ENCODE results near the gene CEP104.

Gene CEP104

DNA sequence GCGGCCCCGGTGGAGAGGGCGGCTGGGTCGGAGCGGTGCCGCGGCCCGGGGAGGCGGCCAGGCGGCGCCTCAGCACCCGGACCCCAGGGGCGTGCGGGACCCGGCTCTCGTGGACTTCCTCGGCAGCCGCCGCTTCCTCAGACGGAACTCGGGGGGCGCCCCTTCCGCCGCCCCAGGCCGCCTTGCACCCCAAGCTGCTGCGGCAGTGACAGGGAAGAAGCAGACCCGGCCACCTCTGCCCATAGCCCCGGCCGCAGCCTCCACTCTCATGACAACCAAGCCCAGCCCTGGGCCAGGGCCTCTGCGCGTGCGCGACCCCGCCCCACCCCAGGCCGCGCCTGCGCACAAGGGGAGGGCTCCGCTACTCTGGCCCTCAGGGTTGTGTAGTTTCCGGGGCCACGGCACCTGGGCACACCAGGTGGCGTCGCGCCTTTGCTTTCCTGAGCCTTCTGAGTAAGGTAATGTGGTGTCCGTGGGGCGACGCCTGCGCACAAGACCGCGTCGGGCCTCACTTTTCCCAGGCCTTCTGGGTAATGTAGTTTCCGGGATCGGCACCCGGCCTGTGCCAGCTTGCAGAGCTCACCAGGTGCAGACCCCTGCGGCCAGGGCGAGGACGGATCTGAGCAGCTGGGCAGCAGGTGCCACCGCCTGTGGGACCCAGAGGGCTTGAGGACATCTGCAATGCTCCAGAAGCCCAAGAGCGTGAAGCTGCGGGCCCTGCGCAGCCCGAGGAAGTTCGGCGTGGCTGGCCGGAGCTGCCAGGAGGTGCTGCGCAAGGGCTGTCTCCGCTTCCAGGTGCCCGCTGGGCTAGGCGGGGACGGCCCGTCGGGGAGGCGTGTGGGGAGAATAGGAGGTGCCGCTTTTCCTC, at the start of gene CEP104, which contains the start of gene DFFB:
CEP104 (minus strand) TSS at position 289 of the 868 bp plus-strand sequence. CDS start 4,804 bp downstream, outside the sequence.
DFFB (plus strand) TSS at position 554 of the 868 bp plus-strand sequence; CDS start at position 682, 128 bp downstream.
- peak; percentile 99 for DNase-seq

DNA sequence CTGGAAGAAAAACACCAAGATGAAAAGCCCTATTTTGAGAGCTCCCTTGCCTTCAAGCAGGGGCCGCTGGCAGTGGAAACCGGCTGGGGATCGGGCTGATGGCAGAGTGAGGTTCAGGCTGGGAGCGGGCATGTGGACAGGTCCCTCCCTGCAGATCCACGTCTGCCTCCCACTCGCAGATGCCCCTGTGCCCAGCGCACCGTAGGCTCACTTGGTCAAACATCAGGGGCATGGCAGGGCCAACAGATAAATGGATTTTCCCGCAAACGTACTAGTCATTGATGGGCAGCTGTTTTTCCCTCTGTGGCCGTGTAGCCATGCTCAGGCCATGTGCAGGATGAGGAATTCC, 49.6 kb upstream of the CEP104 start:
- DNase-seq: no peak

DNA sequence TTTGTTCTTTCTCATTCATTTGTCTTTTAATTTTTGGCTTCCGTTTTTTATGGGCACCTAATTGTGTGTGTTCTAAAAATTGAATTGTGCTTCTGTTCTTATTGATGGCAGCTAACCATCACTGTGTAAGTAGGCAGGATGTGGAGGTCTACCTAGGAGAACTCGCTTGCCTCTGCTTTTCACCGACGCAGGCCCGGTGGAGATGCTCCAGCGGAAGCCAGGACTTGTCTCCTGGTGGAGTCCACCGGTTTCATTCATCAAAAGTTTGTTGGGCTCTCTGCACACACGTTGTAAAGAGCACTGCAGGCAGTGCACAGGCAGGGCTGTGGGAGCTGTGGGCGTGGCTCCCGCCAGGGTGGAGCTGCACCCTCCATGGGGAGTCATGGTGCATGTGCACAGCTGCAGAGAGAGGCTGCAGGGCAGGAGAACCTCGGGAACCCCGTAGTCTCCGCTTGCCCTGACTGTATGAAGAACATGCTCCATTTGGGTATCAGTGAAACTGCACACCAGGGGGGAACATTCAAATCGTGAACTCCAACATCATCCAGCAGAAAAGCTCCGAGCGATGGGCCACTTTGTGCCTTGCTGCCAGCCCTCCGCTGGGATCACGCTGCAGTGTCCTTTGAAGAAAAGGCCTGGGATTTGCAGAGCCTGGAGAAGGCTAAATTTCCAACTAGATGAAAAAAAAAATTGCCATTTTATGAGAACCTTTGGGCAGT, 49.1 kb upstream of the CEP104 start:
- no peak for DNase-seq

DNA sequence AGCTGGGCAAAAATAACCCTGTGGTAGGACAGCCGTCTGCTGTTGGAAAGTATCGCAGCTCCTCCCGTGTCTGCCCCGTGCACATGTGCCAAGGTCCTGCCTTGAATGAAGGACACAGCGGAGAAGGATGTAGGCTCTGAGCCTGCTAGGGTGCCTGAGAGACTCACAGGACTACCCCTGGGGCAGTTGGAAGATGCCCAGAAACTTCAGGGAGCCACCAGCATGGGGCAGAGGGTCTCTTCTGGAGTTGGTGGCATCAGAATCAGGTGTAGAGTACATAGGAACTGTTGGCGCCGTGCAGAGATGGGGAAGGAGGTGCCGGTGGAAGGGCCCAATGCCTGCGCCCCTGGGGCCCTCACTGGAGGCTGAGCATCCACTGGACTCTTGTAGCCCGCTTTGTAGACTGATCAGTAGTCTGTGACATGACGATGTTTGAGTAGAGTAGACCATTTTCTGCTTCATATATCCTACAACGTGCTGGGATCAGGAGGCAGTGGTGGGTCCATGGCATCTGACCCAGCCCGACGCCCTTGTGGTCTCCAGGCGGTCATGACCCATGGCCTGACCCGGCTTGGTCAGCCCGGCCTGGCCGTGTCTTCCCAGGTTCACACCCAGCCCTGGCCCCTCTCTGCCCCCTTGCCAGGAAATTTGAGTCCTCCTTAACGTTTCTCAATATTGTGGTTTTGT, 48.4 kb upstream of the CEP104 start:
- no peak for DNase-seq

DNA sequence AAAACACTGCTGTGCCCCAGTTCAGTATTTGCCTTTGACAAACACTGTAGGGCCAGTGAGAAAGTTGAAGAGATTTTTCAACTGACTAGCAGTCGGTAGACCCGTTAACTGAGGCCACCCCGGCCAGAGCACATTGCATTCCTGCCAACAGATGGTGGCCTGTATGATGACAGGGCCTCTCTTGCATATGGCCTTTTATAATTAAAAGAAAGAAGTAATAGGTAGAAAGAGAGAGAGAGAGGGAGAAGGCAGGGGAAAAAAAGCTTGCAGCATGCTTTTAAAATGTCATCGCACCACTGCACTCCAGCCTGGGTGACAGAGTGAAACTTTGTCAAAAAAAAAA, 47.8 kb upstream of the CEP104 start:
- no peak for DNase-seq

GRCh38 chr1:3904006-3904842, 47.2 kb upstream of the CEP104 start:
- DNase-seq: no peak

GRCh38 chr1:3903141-3904005, 46.4 kb upstream of the CEP104 start:
- no peak for DNase-seq

DNA sequence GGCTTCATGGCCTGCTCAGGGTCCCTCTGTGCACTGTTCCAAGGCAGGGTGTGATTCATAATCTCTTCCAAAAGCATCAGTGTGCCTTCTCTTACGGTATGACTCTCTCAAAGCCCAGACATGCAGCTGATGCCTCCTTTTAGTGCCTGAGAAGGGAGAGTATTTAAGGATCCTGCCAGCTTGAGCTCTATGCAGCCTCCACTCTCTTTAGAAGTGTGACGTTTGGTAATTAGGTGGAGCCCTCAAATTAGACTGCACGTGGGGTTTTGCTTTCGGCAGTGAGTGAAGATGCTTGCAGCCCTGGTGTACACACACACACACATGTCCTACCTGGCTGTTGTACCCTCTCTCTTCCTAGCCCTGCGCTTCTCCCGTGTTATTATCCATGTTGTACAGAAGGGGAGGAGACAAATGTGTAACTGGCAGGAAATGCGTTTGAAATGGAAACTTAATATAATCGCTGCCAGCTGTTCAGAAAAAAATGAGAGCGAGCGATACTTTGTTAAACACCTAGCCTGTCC, 45.6 kb upstream of the CEP104 start:
- no peak for DNase-seq

DNA sequence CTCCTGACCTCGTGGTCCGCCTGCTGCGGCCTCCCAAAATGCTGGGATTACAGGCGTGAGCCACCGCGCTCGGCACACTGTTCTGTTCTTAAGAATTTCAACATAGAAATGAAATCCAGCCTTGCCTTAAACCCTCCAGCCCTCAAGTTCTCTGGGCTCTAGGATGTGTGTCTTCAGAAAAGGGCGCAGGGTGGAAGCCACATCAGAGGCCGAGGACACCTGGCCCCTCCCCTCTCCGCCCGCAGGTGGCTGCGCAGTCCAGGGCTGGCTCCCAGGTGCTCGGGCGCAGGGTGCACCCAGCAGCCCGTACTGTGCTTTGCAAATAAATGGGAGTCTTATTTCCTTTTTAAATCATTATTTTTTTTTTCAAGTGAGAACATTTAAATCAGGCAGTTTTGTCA, 45.1 kb upstream of the CEP104 start:
- DNase-seq: no peak

GRCh38 chr1:3900969-3901529, 44.0 kb upstream of the CEP104 start:
- peak; percentile 99 for DNase-seq

DNA sequence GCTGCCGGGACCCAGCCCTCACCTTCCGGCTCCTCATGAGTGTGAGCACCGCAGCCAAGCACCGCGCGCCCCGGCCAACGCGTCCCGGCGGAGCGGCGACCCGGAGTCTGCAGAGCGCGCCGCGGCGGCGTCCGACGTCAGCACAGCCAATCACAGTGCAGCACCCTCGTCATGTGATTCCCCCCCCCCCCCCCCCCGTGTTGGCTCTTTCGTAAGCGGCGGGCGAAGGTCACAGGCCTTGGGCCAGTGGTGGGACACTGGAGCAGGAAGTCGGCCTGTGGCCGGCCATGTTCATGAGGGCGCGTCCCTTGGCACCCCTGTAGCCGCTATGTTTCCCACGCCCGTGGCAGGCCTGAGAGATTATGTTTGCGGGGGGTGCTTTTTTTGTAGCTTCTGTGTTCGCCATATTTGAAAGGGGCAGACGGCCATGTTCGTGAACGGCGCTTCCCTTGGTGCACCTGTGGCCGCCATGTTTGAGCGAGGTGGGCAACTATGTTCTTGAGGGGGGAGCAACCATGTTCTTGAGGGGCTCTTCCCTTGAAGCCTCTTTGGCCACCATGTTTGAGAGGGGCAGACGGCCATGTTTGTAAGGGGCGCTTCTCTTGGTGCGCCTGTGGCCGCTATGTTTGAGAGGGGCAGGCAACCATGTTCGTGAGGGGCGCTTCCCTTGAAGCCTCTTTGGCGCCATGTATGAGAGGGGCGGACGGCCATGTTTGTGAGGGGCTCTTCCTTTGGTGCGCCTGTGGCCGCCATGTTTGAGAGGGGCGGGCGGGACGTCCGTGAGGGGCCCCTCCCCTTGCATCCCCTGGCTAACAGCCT, 43.3 kb upstream of the CEP104 start, which contains the start of gene C1orf174:
C1orf174 (minus strand) TSS at position 123 of the 819 bp plus-strand sequence; CDS start at position 37, 86 bp downstream.
- peak; percentile 98 for DNase-seq

DNA sequence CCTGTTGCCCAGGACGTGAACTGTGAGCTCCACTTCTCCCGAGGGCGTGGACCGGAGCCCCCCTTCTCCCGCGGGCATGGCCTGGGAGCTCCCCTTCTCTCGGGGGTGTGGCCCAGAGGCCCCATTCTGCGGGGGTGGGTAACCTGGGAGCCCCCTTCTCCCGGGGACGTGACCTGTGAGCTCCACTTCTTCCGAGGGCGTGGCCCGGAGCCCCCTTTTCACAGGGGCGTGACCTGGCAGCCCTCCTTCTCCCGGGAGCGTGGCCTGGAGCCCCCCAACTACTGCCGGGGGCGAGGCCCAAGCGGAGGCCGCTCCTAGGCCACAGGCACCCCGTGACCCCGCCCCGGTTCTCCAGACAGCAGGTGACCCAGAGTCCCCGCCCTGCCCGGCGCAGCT, 42.7 kb upstream of the CEP104 start:
- DNase-seq: no peak

DNA sequence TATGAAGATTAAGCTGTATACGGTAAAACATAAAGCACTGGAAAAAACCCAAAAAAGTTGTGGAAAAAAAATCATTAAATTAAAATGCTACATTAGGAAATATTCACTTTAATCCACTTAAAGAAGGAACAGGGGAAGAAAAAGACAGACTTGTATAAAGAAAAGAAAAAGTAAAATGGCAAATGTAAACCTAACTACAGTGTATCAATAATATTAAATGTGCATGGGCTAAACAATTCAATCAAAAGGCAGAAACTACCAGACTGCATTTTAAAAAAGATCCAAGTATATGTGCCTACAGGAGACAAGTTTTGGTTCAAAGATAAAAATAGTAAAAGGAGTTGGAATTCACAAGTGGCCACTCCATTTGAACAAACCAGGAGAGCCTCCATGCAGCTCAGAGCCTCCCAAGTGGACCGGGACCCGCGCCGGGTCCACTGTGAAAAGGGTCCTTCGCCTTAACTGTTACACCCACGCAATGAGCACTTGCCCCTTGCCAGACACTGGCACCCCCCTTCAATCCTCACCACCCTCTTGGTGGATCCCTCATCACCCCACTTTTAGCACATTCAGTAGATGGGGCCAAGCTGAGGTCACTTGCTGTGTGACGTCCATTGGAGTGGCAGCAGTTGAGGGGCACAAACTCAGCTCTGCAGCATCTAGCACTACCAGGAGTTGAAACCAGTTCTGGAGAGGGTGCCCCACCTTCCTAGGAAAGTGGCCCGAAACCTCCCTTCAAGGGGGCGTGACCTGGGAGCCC, 42.2 kb upstream of the CEP104 start:
- peak; percentile 53 for DNase-seq

DNA sequence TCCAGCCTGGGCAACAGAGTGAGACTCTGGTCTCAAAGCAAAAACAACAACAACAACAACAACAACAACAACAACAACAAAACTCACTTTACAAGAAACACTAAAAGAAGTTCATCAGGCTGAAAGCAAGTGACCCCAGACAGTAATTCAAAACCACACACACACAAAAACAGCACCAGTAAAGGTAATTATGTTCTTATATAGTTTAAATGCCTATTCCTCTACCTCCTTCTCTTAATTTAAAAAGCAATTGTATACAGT, 41.4 kb upstream of the CEP104 start:
- no peak for DNase-seq

GRCh38 chr1:3896396-3897000, 39.5 kb upstream of the CEP104 start:
- DNase-seq: no peak

- DNase-seq: no peak
Measured at GRCh38 chr1:3895951-3896325, 38.9 kb upstream of the CEP104 start.

DNA sequence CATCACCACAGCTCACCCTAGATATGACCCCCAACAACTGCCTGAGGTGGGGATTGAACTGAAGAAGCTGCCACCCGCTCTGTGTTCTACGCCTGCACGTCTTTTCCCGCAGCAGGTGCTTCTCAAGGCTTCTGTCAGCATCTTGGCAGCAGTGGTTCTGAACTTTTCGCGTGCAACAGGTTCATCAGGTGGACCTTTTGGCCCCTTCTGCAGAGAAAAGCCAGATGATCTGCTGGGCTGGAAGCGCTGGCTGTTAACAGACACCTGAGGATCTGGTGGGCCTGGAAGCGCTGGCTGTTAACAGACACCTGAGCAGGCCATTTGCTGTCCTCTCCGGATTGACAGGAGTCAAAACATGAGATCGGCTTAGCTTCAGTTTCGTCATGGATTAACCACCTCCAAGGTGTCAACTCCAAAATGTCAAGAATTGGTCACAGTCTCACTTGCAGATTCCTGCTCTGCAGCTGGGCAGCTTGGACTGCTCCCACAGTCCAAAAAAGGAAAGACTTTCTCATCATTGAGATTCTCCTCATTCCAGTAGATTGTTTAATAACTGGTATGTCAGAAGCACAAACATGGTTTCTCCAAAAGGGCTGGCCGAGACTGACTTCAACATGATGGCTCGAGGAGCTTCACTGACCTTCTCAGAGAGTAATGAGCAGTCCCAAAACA, 38.4 kb upstream of the CEP104 start:
- DNase-seq: no peak

GRCh38 chr1:3894626-3895278, 37.7 kb upstream of the CEP104 start:
- DNase-seq: no peak
